Gastrocnemius medialis (tissue), 4 donors: Measurements from ENCODE around the gene PLAAT4.

Experiments used
- POLR2A ChIP-seq, 2 donors: fragments of 450-650 bp; IDR thresholded peaks; one replicate each; pipeline ENCODE4 v1.6.1; 2017; ENCODE audit warnings: antibody characterized with exemption in 2 of 2, mild to moderate bottlenecking in 2 of 2, moderate library complexity in 2 of 2
- TF ChIP-seq, protein P1 (sequence below), 5 experiments: fragments of 450-650 bp in 3 of 5; fragments of 200-600 bp in 2 of 5; sonication (generic) in 2 of 5; IDR thresholded peaks in 4 of 5; conservative IDR thresholded peaks in 1 of 5; 1 replicate in 4 of 5; 2 replicates in 1 of 5; pipeline ENCODE4 v1.5.1; 2016 to 2019; ENCODE audit warnings: antibody characterized with exemption in 5 of 5, mild to moderate bottlenecking in 3 of 5, moderate library complexity in 3 of 5

- TF ChIP-seq, protein P1, sequence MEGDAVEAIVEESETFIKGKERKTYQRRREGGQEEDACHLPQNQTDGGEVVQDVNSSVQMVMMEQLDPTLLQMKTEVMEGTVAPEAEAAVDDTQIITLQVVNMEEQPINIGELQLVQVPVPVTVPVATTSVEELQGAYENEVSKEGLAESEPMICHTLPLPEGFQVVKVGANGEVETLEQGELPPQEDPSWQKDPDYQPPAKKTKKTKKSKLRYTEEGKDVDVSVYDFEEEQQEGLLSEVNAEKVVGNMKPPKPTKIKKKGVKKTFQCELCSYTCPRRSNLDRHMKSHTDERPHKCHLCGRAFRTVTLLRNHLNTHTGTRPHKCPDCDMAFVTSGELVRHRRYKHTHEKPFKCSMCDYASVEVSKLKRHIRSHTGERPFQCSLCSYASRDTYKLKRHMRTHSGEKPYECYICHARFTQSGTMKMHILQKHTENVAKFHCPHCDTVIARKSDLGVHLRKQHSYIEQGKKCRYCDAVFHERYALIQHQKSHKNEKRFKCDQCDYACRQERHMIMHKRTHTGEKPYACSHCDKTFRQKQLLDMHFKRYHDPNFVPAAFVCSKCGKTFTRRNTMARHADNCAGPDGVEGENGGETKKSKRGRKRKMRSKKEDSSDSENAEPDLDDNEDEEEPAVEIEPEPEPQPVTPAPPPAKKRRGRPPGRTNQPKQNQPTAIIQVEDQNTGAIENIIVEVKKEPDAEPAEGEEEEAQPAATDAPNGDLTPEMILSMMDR (IDR thresholded peaks at IDR 0.05 in 4 of 5, conservative IDR thresholded peaks at IDR 0.05 in 1 of 5), result no peak
- TF ChIP-seq POLR2A (IDR thresholded peaks at IDR 0.05), result no peak
Measured at GRCh38 chr11:63549411-63549810, 12.8 kb downstream of the PLAAT4 start.
